ENCODE data around the gene LPIN3.

The LPIN3 gene

GRCh38 chr20:41331731-41332130 lies 8.9 kb upstream of the LPIN3 start:
- Histone ChIP-seq H3K27ac (ENCODE audit: low read depth, low read length) (no peak overlapping the region), H4K8ac (ENCODE audit: low read depth, low read length) (no peak overlapping the region), H3K18ac (ENCODE audit: low read length) (no peak overlapping the region), H3K27me3 (ENCODE audit: insufficient read depth, low read length) (no peaks in the 10 kb centered on the region), H3K9me3 (ENCODE audit: insufficient read depth, low read depth, low read length) (no peaks in the 10 kb centered on the region), H2BK12ac (ENCODE audit: low read length) (no peak overlapping the region), H2BK5ac (ENCODE audit: low read depth, low read length, poor library complexity) (no peak overlapping the region), H3K4me2 (ENCODE audit: low read length) (no peak overlapping the region), H2AK5ac (ENCODE audit: low read length) (no peak overlapping the region), H3K4me3 (ENCODE audit: low read depth, low read length) (no peak overlapping the region), H3K9ac (ENCODE audit: low read length) (no peak overlapping the region), H2BK120ac (ENCODE audit: insufficient read depth, low read length, poor library complexity) (no peak overlapping the region), H3K4me1 (ENCODE audit: control insufficient read depth in 1 of 2, insufficient read depth in 2 of 2, low read length in 2 of 2) (peaks cover 8 to 14% of the 10 kb centered on the region in 2 experiments), H3K14ac (ENCODE audit: low read length) (no peak overlapping the region), H3K79me2 (ENCODE audit: control insufficient read depth, insufficient read depth, low read length, poor library complexity) (no peaks in the 10 kb centered on the region), H3K4ac (ENCODE audit: low read depth, low read length) (no peak overlapping the region), H3K36me3 (ENCODE audit: control insufficient read depth in 1 of 2, insufficient read depth in 2 of 2, low read length in 2 of 2) (no peaks in the 10 kb centered on the region), H3K79me1 (ENCODE audit: low read length) (peaks cover 5% of the 10 kb centered on the region), H3K23ac (ENCODE audit: low read length) (no peak overlapping the region), H4K12ac (ENCODE audit: low read depth, low read length) (no peak overlapping the region), H4K91ac (ENCODE audit: low read depth, low read length) (no peak overlapping the region), H2AFZ (ENCODE audit: insufficient read depth, low read length, poor library complexity) (no peak overlapping the region)
- no CpG with 5 or more reads among the region's 4 CpGs for WGBS (ENCODE audit: extremely low coverage, insufficient coverage, insufficient read length)
- DNase-seq: peak; percentile 36 to 52

DNA sequence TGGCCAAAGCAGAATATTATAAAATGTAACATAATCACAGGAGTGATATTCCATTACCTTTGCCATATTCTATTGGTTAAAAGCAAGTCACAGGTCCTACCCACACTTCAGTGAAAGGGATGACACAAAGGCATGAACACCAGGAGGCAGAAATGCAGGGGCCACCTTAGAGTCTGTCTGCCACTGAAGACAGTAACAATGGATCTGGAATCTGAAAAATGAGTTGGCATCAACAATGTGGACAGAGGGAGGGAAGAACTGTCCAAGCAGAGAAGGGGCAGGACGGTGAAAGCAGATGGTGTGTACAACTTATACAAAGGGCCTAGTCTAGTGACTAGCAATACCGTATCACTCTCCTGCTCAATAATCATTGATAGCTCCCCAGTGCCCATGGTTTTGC lies 6.6 kb upstream of the LPIN3 start:
- Histone ChIP-seq H3K9me3 (ENCODE audit: insufficient read depth, low read depth, low read length) (no peaks in the 10 kb centered on the region), H3K4me3 (ENCODE audit: low read depth, low read length) (no peak overlapping the region), H3K4ac (ENCODE audit: low read depth, low read length) (no peak overlapping the region), H3K27me3 (ENCODE audit: insufficient read depth, low read length) (no peaks in the 10 kb centered on the region), H3K4me1 (ENCODE audit: control insufficient read depth in 1 of 2, insufficient read depth in 2 of 2, low read length in 2 of 2) (peaks cover 8 to 14% of the 10 kb centered on the region in 2 experiments), H3K36me3 (ENCODE audit: control insufficient read depth in 1 of 2, insufficient read depth in 2 of 2, low read length in 2 of 2) (no peaks in the 10 kb centered on the region), H3K27ac (ENCODE audit: low read depth, low read length) (no peak overlapping the region), H3K9ac (ENCODE audit: low read length) (no peak overlapping the region), H2BK12ac (ENCODE audit: low read length) (no peak overlapping the region), H3K14ac (ENCODE audit: low read length) (no peak overlapping the region), H4K8ac (ENCODE audit: low read depth, low read length) (no peak overlapping the region), H3K4me2 (ENCODE audit: low read length) (no peak overlapping the region), H3K79me1 (ENCODE audit: low read length) (peaks cover 3% of the 10 kb centered on the region), H4K91ac (ENCODE audit: low read depth, low read length) (no peak overlapping the region), H2AFZ (ENCODE audit: insufficient read depth, low read length, poor library complexity) (no peak overlapping the region), H2AK5ac (ENCODE audit: low read length) (no peak overlapping the region), H2BK5ac (ENCODE audit: low read depth, low read length, poor library complexity) (no peak overlapping the region), H2BK120ac (ENCODE audit: insufficient read depth, low read length, poor library complexity) (no peak overlapping the region), H4K12ac (ENCODE audit: low read depth, low read length) (no peak overlapping the region), H3K18ac (ENCODE audit: low read length) (no peak overlapping the region), H3K23ac (ENCODE audit: low read length) (no peak overlapping the region), H3K79me2 (ENCODE audit: control insufficient read depth, insufficient read depth, low read length, poor library complexity) (no peaks in the 10 kb centered on the region)
- no CpG with 5 or more reads among the region's 2 CpGs for WGBS (ENCODE audit: extremely low coverage, insufficient coverage, insufficient read length)
- DNase-seq: no peak

GRCh38 chr20:41334443-41335421 lies 5.9 kb upstream of the LPIN3 start:
- no CpG with 5 or more reads among the region's 15 CpGs for WGBS (ENCODE audit: extremely low coverage, insufficient coverage, insufficient read length)
- Histone ChIP-seq H3K27me3 (ENCODE audit: insufficient read depth, low read length) (no peaks in the 10 kb centered on the region), H2BK12ac (ENCODE audit: low read length) (no peak overlapping the region), H3K79me2 (ENCODE audit: control insufficient read depth, insufficient read depth, low read length, poor library complexity) (no peaks in the 10 kb centered on the region), H3K23ac (ENCODE audit: low read length) (no peak overlapping the region), H3K36me3 (ENCODE audit: control insufficient read depth in 1 of 2, insufficient read depth in 2 of 2, low read length in 2 of 2) (no peaks in the 10 kb centered on the region), H4K91ac (ENCODE audit: low read depth, low read length) (no peak overlapping the region), H2AFZ (ENCODE audit: insufficient read depth, low read length, poor library complexity) (no peak overlapping the region), H2BK5ac (ENCODE audit: low read depth, low read length, poor library complexity) (no peak overlapping the region), H4K8ac (ENCODE audit: low read depth, low read length) (no peak overlapping the region), H2BK120ac (ENCODE audit: insufficient read depth, low read length, poor library complexity) (no peak overlapping the region), H3K27ac (ENCODE audit: low read depth, low read length) (no peak overlapping the region), H3K4ac (ENCODE audit: low read depth, low read length) (no peak overlapping the region), H3K79me1 (ENCODE audit: low read length) (peaks cover 3% of the 10 kb centered on the region), H3K4me2 (ENCODE audit: low read length) (no peak overlapping the region), H3K4me3 (ENCODE audit: low read depth, low read length) (no peak overlapping the region), H4K12ac (ENCODE audit: low read depth, low read length) (no peak overlapping the region), H2AK5ac (ENCODE audit: low read length) (no peak overlapping the region), H3K4me1 (ENCODE audit: control insufficient read depth in 1 of 2, insufficient read depth in 2 of 2, low read length in 2 of 2) (peaks cover 9 to 11% of the 10 kb centered on the region in 2 experiments), H3K14ac (ENCODE audit: low read length) (no peak overlapping the region), H3K9me3 (ENCODE audit: insufficient read depth, low read depth, low read length) (no peaks in the 10 kb centered on the region), H3K9ac (ENCODE audit: low read length) (no peak overlapping the region), H3K18ac (ENCODE audit: low read length) (no peak overlapping the region)
- DNase-seq: peak; percentile 16 to 59

DNA sequence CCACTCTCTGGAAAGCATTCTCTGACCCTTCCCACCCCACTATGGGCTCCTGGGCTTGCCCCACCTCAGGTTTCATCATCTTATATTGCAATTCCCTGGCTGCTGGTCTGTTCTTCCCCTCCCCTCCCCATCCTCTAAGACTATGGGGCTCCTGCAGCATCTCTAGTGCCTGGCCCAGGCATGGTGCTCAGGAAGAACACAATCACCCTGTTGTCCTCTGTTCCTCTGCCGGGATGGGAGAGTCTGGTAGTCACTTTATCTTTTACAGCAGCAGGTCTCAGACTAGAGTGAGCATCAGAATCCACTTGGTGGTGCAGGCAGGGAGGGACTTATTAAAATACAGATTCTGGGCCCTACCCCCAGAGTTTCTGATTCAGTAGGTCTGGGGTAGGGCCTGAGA lies 5.0 kb upstream of the LPIN3 start:
- Histone ChIP-seq H2BK120ac (ENCODE audit: insufficient read depth, low read length, poor library complexity) (no peak overlapping the region), H2BK12ac (ENCODE audit: low read length) (no peak overlapping the region), H3K4me3 (ENCODE audit: low read depth, low read length) (no peak overlapping the region), H4K91ac (ENCODE audit: low read depth, low read length) (no peak overlapping the region), H2BK5ac (ENCODE audit: low read depth, low read length, poor library complexity) (no peak overlapping the region), H3K4me1 (ENCODE audit: control insufficient read depth in 1 of 2, insufficient read depth in 2 of 2, low read length in 2 of 2) (peaks cover 3 to 6% of the 10 kb centered on the region in 2 experiments), H3K36me3 (ENCODE audit: control insufficient read depth in 1 of 2, insufficient read depth in 2 of 2, low read length in 2 of 2) (no peaks in the 10 kb centered on the region), H3K23ac (ENCODE audit: low read length) (no peak overlapping the region), H3K4me2 (ENCODE audit: low read length) (no peak overlapping the region), H3K18ac (ENCODE audit: low read length) (no peak overlapping the region), H2AFZ (ENCODE audit: insufficient read depth, low read length, poor library complexity) (no peak overlapping the region), H2AK5ac (ENCODE audit: low read length) (no peak overlapping the region), H3K79me2 (ENCODE audit: control insufficient read depth, insufficient read depth, low read length, poor library complexity) (no peaks in the 10 kb centered on the region), H3K27me3 (ENCODE audit: insufficient read depth, low read length) (no peaks in the 10 kb centered on the region), H4K8ac (ENCODE audit: low read depth, low read length) (no peak overlapping the region), H3K4ac (ENCODE audit: low read depth, low read length) (no peak overlapping the region), H4K12ac (ENCODE audit: low read depth, low read length) (no peak overlapping the region), H3K14ac (ENCODE audit: low read length) (no peak overlapping the region), H3K79me1 (ENCODE audit: low read length) (no peaks in the 10 kb centered on the region), H3K27ac (ENCODE audit: low read depth, low read length) (no peak overlapping the region), H3K9me3 (ENCODE audit: insufficient read depth, low read depth, low read length) (no peaks in the 10 kb centered on the region), H3K9ac (ENCODE audit: low read length) (no peak overlapping the region)
- no peak for DNase-seq
- no CpG with 5 or more reads among the region's 1 CpG for WGBS (ENCODE audit: extremely low coverage, insufficient coverage, insufficient read length)

Measured in trophoblast cell (in vitro differentiated cells and primary cell).